Hematopoietic multipotent progenitor cell (in vitro differentiated cells): ENCODE results near the gene SECISBP2. TPM values are rescaled to one million over a fixed set of nuclear protein-coding genes. Genes with fewer than 3 reads are reported as not detected.

Experiments used
- DNase-seq, 3 donors: peaks; one replicate each; pipeline ENCODE4 v3.0.0-alpha.2; 2011 to 2015; ENCODE audit warnings: low read depth in 2 of 3, low spot score in 2 of 3
- total RNA-seq: library from RNA; depleted of rRNA; stranded (reverse); fragments of >200 nt; gene quantifications from one replicate; pipeline ENCODE4 v1.2.3, GENCODE V29; 2012

The SECISBP2 gene
- total RNA-seq, 1 donor = 33.9 TPM

DNA sequence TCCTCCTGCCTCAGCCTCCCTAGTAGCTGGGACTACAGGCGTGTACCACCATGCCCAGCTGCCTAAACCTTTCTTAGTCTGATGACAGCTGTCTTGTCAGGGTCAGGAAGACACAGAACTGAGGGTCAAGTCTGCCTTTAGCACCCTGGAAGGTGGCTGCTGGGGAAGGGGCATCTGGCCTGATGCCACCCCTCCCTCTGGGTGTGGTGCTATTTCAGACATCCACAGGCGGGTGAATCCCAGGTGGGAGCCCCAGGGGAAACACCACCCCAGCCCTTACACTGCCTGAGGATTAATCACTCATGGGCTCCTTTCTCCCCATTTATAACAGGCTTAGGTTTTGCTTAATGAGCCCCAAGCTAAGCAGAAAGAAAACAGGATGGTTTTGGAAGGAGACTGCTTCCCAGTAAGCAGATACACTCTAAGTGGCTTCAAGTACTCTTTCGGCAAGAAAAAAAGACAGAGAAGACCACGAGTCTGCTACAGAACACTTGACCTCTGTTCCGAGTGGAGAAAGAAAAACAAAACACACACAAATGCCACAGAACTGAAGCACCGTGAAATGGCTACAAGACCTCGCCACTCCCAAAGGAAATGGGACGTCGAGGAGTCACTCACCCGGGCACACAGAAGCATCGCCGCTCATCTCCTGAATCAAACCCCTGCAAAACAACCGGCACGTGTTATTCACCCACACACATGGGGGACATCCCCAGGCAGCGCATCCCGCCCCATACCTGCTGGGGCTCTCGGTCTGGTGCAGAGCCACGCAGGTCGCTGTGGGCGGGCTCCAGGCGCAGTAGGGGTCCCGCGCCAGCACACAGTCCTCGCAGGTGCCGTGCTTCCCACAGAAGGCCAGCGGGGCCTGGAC lies 62.4 kb downstream of the SECISBP2 start:
- no peak for DNase-seq

DNA sequence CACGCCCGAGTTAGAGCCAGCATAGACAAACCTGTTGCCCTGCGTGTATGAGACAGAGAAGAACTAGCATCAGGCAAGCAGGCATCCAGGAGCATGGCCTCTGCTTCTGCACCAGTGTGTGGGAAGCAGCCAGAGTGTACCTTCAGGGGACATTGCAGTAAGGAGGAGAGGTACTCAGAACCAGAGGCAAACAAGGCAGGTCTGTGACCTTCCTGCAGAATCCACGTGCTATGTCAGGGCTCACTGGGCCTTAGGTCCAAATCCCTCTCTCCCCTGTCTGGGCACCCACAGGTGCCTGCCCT lies 63.0 kb downstream of the SECISBP2 start:
- DNase-seq = no peak

DNA sequence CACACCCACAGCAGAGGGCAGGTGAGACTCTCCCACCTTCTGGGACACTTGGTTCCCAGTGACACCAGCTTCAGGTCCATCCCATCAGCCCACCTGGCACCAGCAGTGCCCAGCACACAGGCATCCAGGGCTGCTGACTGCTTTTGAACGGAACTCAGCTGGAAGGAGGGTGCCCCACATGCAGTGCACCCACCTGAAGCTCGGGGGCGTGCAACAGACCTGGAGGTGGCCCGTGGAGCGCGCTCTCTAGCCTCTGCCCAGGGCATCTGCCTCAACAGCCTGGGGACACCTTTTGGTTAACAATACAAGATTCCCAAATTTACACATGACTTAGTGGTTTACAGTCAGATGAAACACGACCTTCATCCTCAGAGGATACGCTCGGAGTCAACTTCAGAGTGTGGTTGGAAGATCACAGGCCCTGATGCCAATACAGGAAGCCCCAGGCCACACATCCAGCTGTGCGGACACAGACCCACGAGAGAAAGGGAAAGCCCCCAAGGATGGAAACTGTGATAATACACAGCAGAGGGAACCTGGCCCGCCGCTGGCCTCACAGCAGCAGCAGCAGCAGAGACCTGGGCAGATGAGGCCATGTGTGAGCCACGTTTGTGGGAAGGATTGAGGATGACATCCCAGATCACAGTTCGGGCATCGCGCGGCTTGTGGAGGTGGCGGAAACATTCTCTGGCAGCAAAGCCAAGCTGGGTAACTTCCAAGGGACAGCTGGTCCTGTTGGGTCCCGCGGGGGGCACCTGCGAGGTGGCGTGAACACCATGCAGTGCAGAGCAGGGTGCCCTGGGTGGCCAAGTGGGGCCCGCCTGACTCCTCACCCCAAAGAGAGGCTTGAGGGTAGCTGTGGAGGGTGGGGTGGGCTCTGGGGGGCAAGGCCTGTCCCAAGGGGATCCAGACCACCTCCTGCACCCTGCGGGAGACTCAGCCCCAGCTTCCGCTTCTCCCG lies 64.0 kb downstream of the SECISBP2 start:
- DNase-seq = no peak

DNA sequence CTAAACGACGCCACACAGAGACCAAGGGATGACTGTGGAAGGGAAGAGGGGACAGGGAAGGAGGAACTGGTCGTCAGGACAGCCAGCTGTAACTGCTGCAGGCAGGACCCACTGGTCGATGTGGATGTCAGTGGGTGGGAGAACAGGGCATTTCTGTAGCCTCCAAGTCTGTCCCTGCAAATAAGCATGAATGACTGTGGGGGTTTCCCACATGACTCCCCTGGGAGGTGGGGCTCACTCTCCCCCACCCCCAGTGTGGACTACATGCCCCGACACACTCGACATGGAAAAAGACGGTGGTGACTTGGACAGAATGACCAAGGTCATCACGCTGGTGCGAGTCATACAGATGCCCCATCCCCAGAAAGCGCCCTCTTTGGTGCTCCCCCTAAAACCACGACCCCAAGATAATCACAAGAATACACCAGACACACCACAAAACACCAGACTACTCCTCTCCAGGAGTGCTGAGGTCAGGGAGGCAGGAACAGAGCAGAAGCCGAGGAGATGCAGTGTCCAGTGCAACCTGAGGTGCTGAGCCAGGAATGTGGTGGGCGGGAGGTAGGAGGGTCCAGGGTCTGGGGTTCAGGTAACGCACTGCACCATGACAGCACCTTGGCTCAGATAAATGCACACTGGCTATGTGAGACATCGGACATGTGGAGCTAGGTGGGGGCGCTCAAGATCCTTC lies 64.9 kb downstream of the SECISBP2 start:
- no peak for DNase-seq

DNA sequence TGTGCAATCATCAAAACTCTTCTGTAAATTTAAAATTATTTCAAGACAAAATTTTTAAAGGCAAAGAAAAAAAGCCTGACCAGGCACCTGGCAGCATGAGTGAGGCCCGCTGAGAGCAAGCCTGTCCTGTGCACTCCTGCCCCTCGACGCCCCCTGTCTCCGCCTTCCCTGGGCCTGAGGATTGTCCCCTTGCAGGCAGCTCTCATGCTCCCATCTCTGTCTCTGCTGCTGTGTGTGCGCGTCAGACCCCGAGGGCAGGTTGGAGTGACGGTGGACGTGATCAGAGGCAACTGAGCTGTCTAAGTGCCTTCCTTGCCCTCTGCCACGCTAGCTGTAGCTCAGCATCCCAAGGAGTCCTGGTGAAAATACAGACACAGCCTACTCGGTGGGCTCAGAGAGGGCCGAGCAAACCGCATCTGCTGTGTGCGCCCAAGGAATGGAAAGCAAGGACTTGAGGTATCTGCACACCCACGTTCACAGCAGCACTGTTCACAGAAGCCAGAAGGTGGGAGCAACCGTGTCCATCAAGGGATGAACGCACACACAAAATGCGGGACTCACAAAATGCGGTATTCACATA lies 65.5 kb downstream of the SECISBP2 start:
- no peak for DNase-seq

DNA sequence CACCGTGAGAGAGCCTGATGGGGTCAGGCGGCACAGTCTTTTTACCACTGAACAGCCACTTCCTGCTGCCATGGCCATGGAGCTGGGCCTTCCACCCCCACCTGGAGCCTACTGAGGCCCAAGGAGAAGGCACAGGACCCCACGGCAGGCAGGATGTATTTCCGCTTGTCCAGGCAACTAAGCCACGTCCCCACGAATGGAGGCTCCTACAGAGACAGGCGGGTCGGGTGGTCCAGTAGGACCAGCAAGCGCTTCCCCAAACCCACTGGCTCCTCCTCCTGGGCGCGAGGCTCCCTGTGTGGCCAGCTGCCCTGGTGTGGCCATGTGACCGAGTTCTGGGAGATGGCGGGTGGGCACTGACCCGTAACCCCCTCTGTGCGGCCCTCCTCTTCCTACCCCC lies 66.5 kb downstream of the SECISBP2 start:
- DNase-seq = no peak

DNA sequence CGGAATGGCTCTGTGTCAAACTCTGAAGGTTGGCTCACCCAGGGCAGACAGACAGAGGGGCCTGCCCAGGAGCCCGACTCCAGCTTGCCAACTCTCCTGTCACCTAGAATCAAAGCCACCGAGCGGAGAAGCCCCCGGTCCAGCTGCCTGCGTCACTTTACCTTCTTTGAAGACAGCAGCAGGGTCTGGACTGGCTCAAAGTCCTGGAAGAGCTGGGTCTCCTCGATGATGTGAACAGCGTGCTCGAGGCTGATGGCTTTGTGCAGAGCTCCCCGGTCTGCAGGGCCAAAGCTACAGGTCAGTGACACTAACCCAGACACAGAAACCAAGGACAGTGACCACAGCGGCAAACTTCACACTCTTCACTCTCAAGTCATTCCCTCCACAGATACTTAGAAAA lies 67.9 kb downstream of the SECISBP2 start:
- no peak for DNase-seq

DNA sequence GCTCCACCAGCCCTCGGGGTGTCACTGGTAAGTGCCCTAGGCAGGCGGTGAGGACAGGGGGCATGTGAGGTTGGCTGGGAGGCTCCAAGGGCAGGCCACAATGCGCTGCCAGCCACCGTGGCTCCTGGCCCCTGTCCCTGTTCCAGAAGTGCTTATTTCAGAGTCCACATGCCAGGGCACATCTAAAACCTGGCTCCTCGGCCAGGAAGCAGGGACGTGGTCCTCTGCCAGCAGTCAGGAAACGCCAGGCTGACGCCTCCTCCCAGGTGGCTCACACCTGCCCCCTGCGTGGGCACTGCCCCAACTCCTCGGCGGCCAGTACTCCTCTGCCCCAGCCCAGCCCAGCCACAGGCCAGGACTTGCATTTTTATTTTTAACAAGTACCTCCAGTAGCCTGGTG lies 68.5 kb downstream of the SECISBP2 start:
- no peak for DNase-seq

DNA sequence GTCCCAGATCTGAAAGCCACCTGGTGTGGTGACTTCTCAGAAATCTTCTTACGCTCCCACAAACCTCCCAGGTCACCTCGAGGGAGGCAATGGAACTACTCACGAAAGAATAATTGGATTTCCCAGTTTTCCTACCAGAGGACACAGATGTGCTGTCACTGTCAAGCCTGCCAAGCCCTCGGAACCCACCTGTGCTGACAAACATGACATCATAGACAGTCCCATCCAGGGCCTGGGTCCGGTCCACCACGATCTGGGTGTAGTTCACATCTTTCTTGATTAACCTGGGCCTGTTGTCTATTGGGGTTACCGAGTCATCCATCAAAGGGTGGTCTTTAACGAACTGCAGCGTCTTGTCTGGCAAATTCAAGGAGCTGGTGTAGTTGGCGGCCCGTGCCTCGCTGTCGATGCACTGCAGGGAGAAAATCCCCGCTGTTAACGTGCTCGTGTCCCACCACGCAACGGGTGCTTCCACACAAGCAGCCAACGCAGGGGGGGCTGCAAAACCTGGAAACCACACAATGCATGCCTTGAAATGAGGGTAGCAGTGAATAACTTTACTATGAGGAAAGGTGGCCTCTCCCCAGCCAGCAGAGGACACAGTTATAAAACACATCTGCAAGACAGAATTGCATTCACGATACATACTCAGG lies 69.0 kb downstream of the SECISBP2 start:
- DNase-seq = no peak

DNA sequence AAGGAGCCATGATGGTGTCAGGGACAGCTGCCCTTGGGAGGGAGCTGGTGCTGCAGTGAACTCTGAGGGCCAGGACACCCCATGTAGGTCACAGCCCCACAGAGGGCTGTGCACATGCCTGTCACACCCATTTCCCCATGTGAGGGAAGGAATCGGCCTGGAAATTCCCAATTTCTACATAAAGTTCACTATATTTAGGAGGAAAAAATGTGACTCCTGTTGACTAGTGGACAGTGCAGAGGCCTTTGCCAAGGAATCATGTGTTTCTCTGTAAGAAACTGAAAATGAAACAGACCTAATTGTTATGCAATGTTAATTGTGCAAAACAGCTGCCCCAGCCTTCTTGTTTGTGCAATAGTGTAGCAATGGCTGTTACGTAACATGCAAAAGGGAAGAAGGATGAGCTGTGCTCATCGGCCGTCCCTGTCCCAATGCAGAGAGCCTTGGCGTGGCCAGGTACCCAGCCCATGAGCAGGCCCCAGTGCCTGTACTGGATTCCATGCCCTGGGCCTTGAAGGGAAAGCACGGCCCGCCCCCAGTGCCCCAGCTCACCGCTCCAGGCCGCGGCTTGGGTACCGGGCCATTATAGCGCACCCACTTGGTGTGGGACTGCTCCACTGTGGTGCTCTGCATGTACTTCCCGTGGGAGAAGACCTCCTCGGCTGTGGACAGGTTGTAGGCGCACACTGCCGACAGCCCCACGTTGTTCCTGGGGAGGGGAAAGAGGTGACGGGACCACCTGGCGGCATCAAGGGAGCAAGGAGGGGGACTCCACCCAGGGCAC lies 70.0 kb downstream of the SECISBP2 start:
- DNase-seq = peak in 1 of 3 donors; percentile 42

DNA sequence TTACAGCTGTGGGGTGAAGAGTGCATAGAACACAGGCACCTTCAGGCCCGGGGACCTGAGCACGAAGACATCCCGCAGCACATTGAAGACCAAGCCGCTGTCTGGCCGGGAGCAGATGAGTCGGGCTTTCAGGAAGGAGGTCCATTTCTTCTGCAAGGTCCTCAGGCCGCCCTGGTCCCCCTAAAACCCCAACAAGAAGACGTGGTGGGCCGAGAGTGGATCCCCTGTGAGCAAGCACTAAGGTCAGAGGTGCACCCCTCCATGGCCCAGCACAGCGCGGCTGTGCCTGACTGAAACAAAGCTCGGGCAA lies 70.5 kb downstream of the SECISBP2 start:
- no peak for DNase-seq

DNA sequence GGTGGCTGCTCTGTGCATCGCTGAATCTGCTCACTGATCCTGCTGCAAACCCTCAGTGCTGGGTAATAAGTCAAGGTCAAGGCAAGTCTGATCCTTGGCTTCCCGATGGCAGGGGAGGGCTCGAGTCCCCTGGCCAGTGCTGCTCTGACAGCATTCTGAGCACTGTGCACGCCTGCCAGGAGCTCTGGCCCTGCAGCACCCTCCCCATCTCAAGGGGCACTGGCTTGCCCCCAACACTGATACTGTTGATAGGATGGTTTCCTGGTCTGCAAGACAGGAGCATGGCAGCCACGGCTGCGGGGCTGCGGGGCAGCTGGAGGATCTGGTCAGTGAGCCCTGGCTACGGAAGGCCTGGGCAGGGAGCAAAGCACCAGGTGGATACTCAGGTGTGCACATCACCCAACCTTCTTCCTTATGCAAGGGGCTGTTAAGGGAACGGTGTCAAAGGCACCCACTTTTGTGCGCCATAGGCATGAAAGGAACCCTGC lies 71.8 kb downstream of the SECISBP2 start:
- no peak for DNase-seq

DNA sequence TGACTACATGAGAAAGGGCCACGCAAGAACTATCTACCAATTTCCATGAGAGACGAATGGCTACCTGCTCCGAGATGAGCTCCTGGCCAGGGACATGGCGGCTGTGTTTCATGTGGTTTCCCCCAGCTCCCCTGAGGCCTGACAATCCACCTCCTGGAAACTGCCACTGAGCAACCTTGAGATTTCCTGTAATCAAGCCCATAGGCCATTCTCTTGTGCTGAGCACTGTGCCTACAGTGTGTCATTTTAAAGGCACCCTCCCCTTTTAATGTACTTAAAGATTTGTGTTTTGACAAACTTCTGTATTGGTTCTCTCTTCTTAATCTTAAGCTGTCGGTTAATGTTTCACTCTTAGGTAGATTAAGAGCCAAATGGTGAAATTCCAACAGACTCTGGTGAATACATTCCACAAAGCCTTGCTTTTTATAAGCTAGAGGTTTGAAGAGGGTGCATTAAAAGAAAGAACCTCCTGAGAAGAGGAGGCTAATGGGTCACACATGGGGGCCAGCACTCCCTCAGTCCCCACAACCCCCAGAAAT lies 72.3 kb downstream of the SECISBP2 start:
- no peak for DNase-seq

DNA sequence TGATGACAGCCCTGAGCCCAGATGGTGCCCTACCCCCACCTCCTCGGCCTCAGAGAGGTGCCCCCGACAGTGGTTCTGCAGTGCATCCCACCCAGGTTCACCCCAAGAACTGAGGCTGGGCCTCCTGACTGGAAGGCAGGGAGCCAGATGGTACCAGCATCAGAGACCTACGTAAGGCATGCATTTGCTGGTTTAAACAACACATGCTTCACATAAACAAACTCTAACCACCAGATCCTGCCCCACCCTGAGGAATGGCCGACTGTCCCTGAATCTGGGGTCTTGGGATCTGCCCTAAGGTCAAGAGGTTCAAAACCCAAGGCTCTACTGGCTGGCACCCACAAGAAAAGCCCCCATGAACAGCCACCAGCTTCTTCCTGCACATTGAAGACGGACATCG lies 73.3 kb downstream of the SECISBP2 start:
- DNase-seq = no peak

DNA sequence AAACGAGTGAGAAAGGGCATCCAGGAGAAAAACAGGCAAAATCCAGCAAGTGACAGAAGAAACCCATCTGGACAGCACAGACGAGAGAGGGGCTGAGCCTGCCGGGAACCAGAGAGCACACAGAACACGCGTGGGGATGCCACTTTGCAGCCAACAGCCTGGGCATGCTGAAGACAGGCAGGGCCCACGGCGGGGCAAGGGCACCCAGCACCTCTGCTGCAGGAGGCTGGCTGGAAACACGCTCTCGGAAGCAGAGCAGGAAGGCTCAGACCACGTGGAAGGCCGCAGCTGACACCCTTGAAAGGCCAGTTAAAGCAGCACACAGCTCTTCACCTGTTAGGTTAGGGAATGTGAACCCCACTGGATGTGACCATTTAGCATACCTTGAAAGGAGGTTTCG lies 76.1 kb downstream of the SECISBP2 start:
- DNase-seq = no peak

DNA sequence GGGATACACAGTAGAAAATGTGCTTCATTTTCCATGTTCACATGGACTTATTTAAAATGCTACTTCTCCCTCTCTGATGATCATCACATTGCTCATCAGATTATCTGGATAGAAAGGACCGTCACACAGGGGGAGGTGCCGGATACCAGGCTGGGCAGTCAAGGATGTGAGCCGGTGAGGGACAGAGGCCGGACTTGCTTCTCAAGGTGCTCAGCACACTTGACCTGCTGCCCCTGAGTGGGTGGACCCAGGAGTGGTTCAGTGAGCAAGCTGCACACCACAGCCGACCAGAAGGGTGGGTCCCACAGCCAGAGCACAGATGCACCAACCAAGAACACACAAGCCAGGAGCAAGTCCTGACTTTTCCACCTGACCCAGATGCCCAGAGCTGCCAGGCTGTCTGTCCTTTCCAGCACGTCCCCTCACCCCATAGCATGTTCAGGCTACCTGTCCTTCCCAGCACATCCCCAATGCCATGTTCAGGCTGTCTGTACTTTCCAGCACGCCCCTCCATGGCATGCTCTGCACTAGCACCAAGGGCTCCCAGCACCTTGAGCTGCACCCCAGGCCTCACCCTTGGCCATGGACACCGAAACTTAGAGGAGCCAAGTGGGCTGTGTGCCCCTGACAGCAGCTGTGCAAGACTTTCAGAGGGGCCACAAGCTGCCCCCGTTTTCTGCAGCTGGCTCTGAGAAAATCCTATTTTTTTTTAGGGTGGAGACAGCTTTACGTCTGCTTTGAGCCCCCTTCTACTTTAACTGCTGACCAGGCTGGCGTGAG lies 77.8 kb downstream of the SECISBP2 start:
- DNase-seq = no peak

DNA sequence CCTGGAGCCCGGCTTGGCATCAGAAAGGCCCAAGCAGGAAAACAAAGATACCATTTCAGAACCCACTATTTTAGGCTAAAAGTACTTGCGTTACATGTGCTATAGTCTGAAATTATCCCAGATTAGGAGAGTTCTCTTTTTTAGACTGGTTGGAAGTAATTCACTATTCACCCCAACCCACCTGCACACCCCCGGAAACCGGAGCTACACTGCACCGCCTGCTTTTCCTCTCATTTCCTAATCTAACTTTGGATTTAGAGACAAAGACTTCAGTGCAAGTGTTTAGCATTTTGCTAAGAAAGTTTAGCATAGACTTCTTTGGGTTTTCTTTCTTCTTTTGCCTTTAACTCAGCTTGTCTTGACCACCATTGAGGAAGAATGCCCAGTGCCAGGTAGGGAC lies 79.2 kb downstream of the SECISBP2 start:
- no peak for DNase-seq

DNA sequence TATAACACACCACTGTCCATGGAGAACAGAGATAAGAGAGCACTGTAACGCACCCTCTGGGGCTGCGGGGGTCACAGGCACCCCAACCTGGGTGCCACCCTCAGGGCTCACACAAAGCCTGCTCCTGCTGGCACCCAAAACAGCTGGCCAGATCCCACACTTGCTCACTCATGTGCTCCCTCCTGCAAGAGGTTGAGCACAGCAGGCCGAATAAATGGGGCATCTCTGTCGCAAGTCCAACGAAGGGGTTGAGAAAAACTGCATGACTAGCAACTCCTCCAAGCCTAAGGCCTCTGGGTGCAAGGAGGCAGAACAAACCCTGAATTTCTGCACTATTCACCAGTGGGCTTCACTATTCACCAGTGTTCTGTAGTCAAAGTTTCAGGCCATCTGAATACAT lies 80.3 kb downstream of the SECISBP2 start:
- no peak for DNase-seq
